Panc1 (cell line): Measurements from ENCODE around the gene LRRC3. TPM values are rescaled to one million over a fixed set of nuclear protein-coding genes. Genes with fewer than 3 reads are reported as not detected.

ENCODE experiments used
- ATAC-seq: fragments of 200-7000 bp; cut with Tn5 transposase; 2 replicates; pipeline ENCODE4 v1.9.1; 2020; ENCODE audit warnings: mild to moderate bottlenecking, moderate library complexity
- BruUV-seq: library from RNA; stranded (reverse); fragments of 400-500 nt; replicated peaks from 2 replicates; lab custom pipeline; 2021; lab: Mats Ljungman, UMichigan
- CTCF ChIA-PET: fragments of 300-600 bp; sonication (Branson Sonifier 250); formaldehyde crosslinking; loops from one replicate; lab custom pipeline; 2022; ENCODE audit warnings: antibody characterized with exemption; lab: Charles Lee
- POLR2A ChIA-PET: fragments of 300-600 bp; sonication (Branson Sonifier 250); formaldehyde crosslinking; loops from one replicate; lab custom pipeline; 2022; ENCODE audit warnings: antibody characterized with exemption; lab: Charles Lee
- DNase-seq: peaks from one replicate; pipeline ENCODE4 v3.0.0-alpha.2; 2010; ENCODE audit warnings: low read depth, low spot score
- H3K27ac ChIP-seq: 2 replicates; pipeline ENCODE4 v1.5.1; 2011; ENCODE audit warnings: mild to moderate bottlenecking, low read length, inconsistent platforms
- H3K27me3 ChIP-seq: fragments of 200-500 bp; sonication (Bioruptor generic); 2 replicates; pipeline ENCODE4 v1.6.0; 2014; ENCODE audit warnings: low read length, inconsistent platforms; ENCODE audit not compliant: control insufficient read depth, insufficient read depth
- H3K36me3 ChIP-seq: fragments of 200-500 bp; sonication (Bioruptor generic); 2 replicates; pipeline ENCODE4 v1.5.1; 2014; ENCODE audit warnings: inconsistent platforms, mild to moderate bottlenecking, low read length, moderate library complexity; ENCODE audit not compliant: control insufficient read depth, insufficient read depth
- H3K4me1 ChIP-seq: 2 replicates; pipeline ENCODE4 v1.5.1; 2011; ENCODE audit warnings: inconsistent platforms, mild to moderate bottlenecking, low read length, moderate library complexity; ENCODE audit not compliant: control insufficient read depth, insufficient read depth
- H3K4me3 ChIP-seq, 2 experiments: 2 replicates each; pipeline ENCODE4 v1.5.1; 2011 to 2012; ENCODE audit warnings: low read depth in 2 of 2, low read length in 2 of 2, mild to moderate bottlenecking in 2 of 2, inconsistent platforms in 1 of 2, moderate library complexity in 1 of 2
- H3K9me3 ChIP-seq: fragments of 200-500 bp; sonication (Bioruptor generic); 2 replicates; pipeline ENCODE4 v1.5.1; 2014; ENCODE audit warnings: low read depth, mild to moderate bottlenecking, inconsistent platforms, low read length, moderate library complexity; ENCODE audit not compliant: control insufficient read depth, insufficient read depth
- POLR2AphosphoS5 ChIP-seq: IDR thresholded peaks from 2 replicates; pipeline ENCODE4 v1.6.1; 2012; ENCODE audit warnings: mild to moderate bottlenecking, low read depth, low read length, moderate library complexity
- REST ChIP-seq, 2 experiments: IDR thresholded peaks; 2 replicates each; pipeline ENCODE4 v1.6.1; 2011 to 2012; ENCODE audit warnings: low read depth in 2 of 2, control low read depth in 1 of 2, low read length in 1 of 2, mild to moderate bottlenecking in 1 of 2, moderate library complexity in 1 of 2; ENCODE audit not compliant: insufficient read depth in 1 of 2
- SIN3A ChIP-seq: IDR thresholded peaks from 2 replicates; pipeline ENCODE4 v1.6.1; 2012; ENCODE audit warnings: low read depth, mild to moderate bottlenecking, low read length, moderate library complexity, borderline replicate concordance; ENCODE audit not compliant: insufficient read depth
- TCF7L2 ChIP-seq: IDR thresholded peaks from 2 replicates; pipeline ENCODE4 v1.6.1; 2011; ENCODE audit warnings: mild to moderate bottlenecking, low read depth, low read length, inconsistent platforms
- in situ Hi-C: cut with HindIII; loops from 2 replicates; pipeline ENCODE4 v1.10.0; 2016; ENCODE audit warnings: low sequenced_read_pairs, low pct_unique_long_range_greater_than_20kb
- intact Hi-C: fragments of 100-400 bp; cut with micrococcal nuclease; formaldehyde crosslinking; loops from one replicate; pipeline ENCODE4 v1.10.0; 2022; ENCODE audit not compliant: unreplicated experiment
- total RNA-seq: library from RNA; stranded (reverse); gene quantifications from one replicate; pipeline ENCODE4 v1.2.1, GENCODE V29; 2021; ENCODE audit not compliant: unreplicated experiment
- TF ChIP-seq, protein P1 (sequence below): fragments of 450-650 bp; IDR thresholded peaks from 2 replicates; pipeline ENCODE4 v1.5.1; 2017; ENCODE audit warnings: mild to moderate bottlenecking

LRRC3 gene
- total RNA-seq, 1 experiment from 2014 or later: 3.3 TPM

GRCh38 chr21:44420416-44421205, 34.7 kb upstream of the LRRC3 start:
- H3K27me3 ChIP-seq: no peaks in the 10 kb centered on the region
- DNase-seq (no peak), ATAC-seq (no peak)
- CTCF ChIA-PET: interaction anchor here (0.7 kb wide), 1 partner anchor 65 kb away, joined by 3 read pairs; no protein-coding TSS in a partner anchor
- in situ Hi-C loops: no loop called here
- no TSS peak for BruUV-seq
- H3K4me3 ChIP-seq: no peak overlapping the region
- no peaks in the 10 kb centered on the region; the same call in 1 of the 2 replicates for H3K36me3 ChIP-seq
- POLR2A ChIA-PET: no interaction called here
- no peaks in the 10 kb centered on the region for H3K9me3 ChIP-seq
- intact Hi-C loops: no loop called here
- H3K4me1 ChIP-seq: no peaks in the 10 kb centered on the region
- TF ChIP-seq SIN3A (no peak), TCF7L2 (no peak), POLR2AphosphoS5 (no peak), REST (IDR thresholded peaks at IDR 0.05; ENCODE audit: insufficient read depth in 1 of 2, low read depth in 2 of 2, low read length in 1 of 2) (no peak)
- TF ChIP-seq, protein P1, sequence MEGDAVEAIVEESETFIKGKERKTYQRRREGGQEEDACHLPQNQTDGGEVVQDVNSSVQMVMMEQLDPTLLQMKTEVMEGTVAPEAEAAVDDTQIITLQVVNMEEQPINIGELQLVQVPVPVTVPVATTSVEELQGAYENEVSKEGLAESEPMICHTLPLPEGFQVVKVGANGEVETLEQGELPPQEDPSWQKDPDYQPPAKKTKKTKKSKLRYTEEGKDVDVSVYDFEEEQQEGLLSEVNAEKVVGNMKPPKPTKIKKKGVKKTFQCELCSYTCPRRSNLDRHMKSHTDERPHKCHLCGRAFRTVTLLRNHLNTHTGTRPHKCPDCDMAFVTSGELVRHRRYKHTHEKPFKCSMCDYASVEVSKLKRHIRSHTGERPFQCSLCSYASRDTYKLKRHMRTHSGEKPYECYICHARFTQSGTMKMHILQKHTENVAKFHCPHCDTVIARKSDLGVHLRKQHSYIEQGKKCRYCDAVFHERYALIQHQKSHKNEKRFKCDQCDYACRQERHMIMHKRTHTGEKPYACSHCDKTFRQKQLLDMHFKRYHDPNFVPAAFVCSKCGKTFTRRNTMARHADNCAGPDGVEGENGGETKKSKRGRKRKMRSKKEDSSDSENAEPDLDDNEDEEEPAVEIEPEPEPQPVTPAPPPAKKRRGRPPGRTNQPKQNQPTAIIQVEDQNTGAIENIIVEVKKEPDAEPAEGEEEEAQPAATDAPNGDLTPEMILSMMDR: no peak
- H3K27ac ChIP-seq: no peak overlapping the region

- no peak overlapping the region for H3K27ac ChIP-seq
- H3K9me3 ChIP-seq: no peaks in the 10 kb centered on the region
- no peak for ATAC-seq
- intact Hi-C loops (no loop called here), in situ Hi-C loops (no loop called here)
- TF ChIP-seq, protein P1: no peak
- TF ChIP-seq SIN3A (no peak), TCF7L2 (no peak), POLR2AphosphoS5 (no peak), REST (IDR thresholded peaks at IDR 0.05; ENCODE audit: insufficient read depth in 1 of 2, low read depth in 2 of 2, low read length in 1 of 2) (no peak)
- DNase-seq: no peak
- H3K4me1 ChIP-seq: no peaks in the 10 kb centered on the region
- no peaks in the 10 kb centered on the region for H3K27me3 ChIP-seq
- no peak overlapping the region for H3K4me3 ChIP-seq
- H3K36me3 ChIP-seq: no peaks in the 10 kb centered on the region; the same call in 1 of the 2 replicates
- BruUV-seq: no TSS peak
- POLR2A ChIA-PET: no interaction called here
- CTCF ChIA-PET: no interaction called here
Measured at GRCh38 chr21:44421901-44422840, 33.1 kb upstream of the LRRC3 start.
